A549 (cell line): Measurements from ENCODE around the gene LSM4. TPM values are rescaled to one million over a fixed set of nuclear protein-coding genes. Genes with fewer than 3 reads are reported as not detected.

Experiments used
- ATAC-seq, 2 experiments: fragments of 200-7000 bp in 1 of 2; fragments of >200 bp in 1 of 2; cut with Nextera tagmentation in 1 of 2; cut with Tn5 transposase in 1 of 2; 3 replicates each; pipeline versions ENCODE4 v1.8.0 to v1.9.1; 2018 to 2020; ENCODE audit warnings: mild to moderate bottlenecking in 1 of 2, moderate library complexity in 1 of 2
- CTCF ChIA-PET: fragments of 300-600 bp; sonication (Branson Sonifier 250); formaldehyde crosslinking; extraction: SDS; loops from one replicate; lab custom pipeline; 2021; ENCODE audit warnings: antibody characterized with exemption, inconsistent platforms; lab: Yijun Ruan, JAX
- POLR2A ChIA-PET: fragments of 350-600 bp; formaldehyde crosslinking; extraction: SDS; loops from one replicate; lab custom pipeline; 2021; ENCODE audit warnings: antibody characterized with exemption, inconsistent platforms; lab: Yijun Ruan, JAX
- DNase-seq, 2 experiments: peaks; one replicate each; pipeline versions ENCODE4 v3.0.0 to v3.0.0-alpha.2; 2011 to 2016; ENCODE audit warnings: low read depth in 1 of 2, low spot score in 1 of 2
- FAIRE-seq: peaks from 2 replicates; lab custom pipeline; 2011; peaks lifted over from hg19 to GRCh38; lab: Jason Lieb, UNC
- H3K27ac ChIP-seq, 2 experiments: fragments of >200 bp; sonication (Bioruptor Twin); formaldehyde crosslinking; 3 replicates each; pipeline ENCODE4 v1.5.1; 2016 to 2017
- H3K4me1 ChIP-seq: fragments of >200 bp; sonication (Bioruptor Twin); formaldehyde crosslinking; 3 replicates; pipeline ENCODE4 v1.6.1; 2016
- H3K4me2 ChIP-seq: fragments of >200 bp; sonication (Bioruptor Twin); formaldehyde crosslinking; 3 replicates; pipeline ENCODE4 v1.6.1; 2016
- H3K4me3 ChIP-seq: fragments of >200 bp; sonication (Bioruptor Twin); formaldehyde crosslinking; 3 replicates; pipeline ENCODE4 v1.5.1; 2016
- H3K9me3 ChIP-seq: fragments of >200 bp; sonication (Bioruptor Twin); formaldehyde crosslinking; 3 replicates; pipeline ENCODE4 v1.6.1; 2016
- BHLHE40 ChIP-seq: IDR thresholded peaks from 2 replicates; pipeline ENCODE4 v1.6.1; 2012; ENCODE audit warnings: low read depth, low read length, inconsistent platforms
- CBX2 ChIP-seq: fragments of 200-600 bp; sonication (generic); IDR thresholded peaks from 2 replicates; pipeline ENCODE4 v1.6.1; 2016; ENCODE audit warnings: low read depth, mild to moderate bottlenecking, borderline replicate concordance
- CBX8 ChIP-seq: fragments of 200-600 bp; sonication (generic); IDR thresholded peaks from 2 replicates; pipeline ENCODE4 v1.6.1; 2016
- CHD2 ChIP-seq: fragments of 150-350 bp; IDR thresholded peaks from 2 replicates; pipeline ENCODE4 v1.6.1; 2014; ENCODE audit warnings: low read length; ENCODE audit not compliant: partially characterized antibody
- CHD4 ChIP-seq: fragments of 200-600 bp; sonication (generic); IDR thresholded peaks from 2 replicates; pipeline ENCODE4 v1.6.1; 2016; ENCODE audit warnings: antibody characterized with exemption, mild to moderate bottlenecking, borderline replicate concordance
- E2F6 ChIP-seq: IDR thresholded peaks from 2 replicates; pipeline ENCODE4 v1.6.1; 2012; ENCODE audit warnings: low read depth, borderline replicate concordance
- ELK1 ChIP-seq: fragments of 150-350 bp; IDR thresholded peaks from 2 replicates; pipeline ENCODE4 v1.6.1; 2014; ENCODE audit warnings: low read depth, mild to moderate bottlenecking, low read length
- EP300 ChIP-seq, 2 experiments: fragments of >200 bp; sonication (Bioruptor Twin); formaldehyde crosslinking; IDR thresholded peaks; 2 replicates in 1 of 2; 3 replicates in 1 of 2; pipeline ENCODE4 v1.6.1; 2016 to 2017
- FOSL2 ChIP-seq, 2 experiments: fragments of 450-650 bp in 1 of 2; fragments of >200 bp in 1 of 2; sonication (Bioruptor Twin) in 1 of 2; formaldehyde crosslinking; IDR thresholded peaks; 2 replicates each; pipeline versions ENCODE4 v1.5.0 to v1.6.1; 2016 to 2020; ENCODE audit warnings: mild to moderate bottlenecking in 1 of 2, moderate library complexity in 1 of 2
- FOXS1 ChIP-seq: fragments of 250-450 bp; sonication (Bioruptor Pico); IDR thresholded peaks from 2 replicates; pipeline ENCODE4 v1.5.0; 2020; ENCODE audit warnings: mild to moderate bottlenecking, moderate library complexity
- HES2 ChIP-seq: fragments of >200 bp; sonication (Bioruptor Twin); formaldehyde crosslinking; IDR thresholded peaks from 2 replicates; pipeline ENCODE4 v1.6.1; 2016
- HEYL ChIP-seq: fragments of 250-450 bp; sonication (Bioruptor Pico); IDR thresholded peaks from 2 replicates; pipeline ENCODE4 v1.8.0; 2021; ENCODE audit warnings: mild to moderate bottlenecking, moderate library complexity
- HOXB13 ChIP-seq: fragments of 250-450 bp; sonication (Bioruptor Pico); IDR thresholded peaks from 2 replicates; pipeline ENCODE4 v1.5.0; 2020; ENCODE audit warnings: low read depth, mild to moderate bottlenecking, moderate library complexity
- HOXB5 ChIP-seq: fragments of 250-450 bp; sonication (Bioruptor Pico); IDR thresholded peaks from 2 replicates; pipeline ENCODE4 v1.5.0; 2020; ENCODE audit warnings: mild to moderate bottlenecking, moderate library complexity
- JUNB ChIP-seq: fragments of >200 bp; sonication (Bioruptor Twin); formaldehyde crosslinking; IDR thresholded peaks from 2 replicates; pipeline ENCODE4 v1.6.1; 2016
- KDM1A ChIP-seq: fragments of 200-600 bp; sonication (generic); IDR thresholded peaks from 2 replicates; pipeline ENCODE4 v1.6.1; 2016; ENCODE audit warnings: low read depth, mild to moderate bottlenecking
- MAFK ChIP-seq: fragments of 450-650 bp; IDR thresholded peaks from 2 replicates; pipeline ENCODE4 v1.6.1; 2014; ENCODE audit not compliant: partially characterized antibody
- MYC ChIP-seq: IDR thresholded peaks from 2 replicates; pipeline ENCODE4 v1.6.1; 2012; ENCODE audit warnings: mild to moderate bottlenecking, inconsistent platforms, low read length, improper control_type of control experiment, borderline replicate concordance
- NFE2L2 ChIP-seq: fragments of 150-350 bp; conservative IDR thresholded peaks from 2 replicates; pipeline ENCODE4 v1.6.1; 2014; ENCODE audit warnings: low read length
- PBX3 ChIP-seq: IDR thresholded peaks from 2 replicates; pipeline ENCODE4 v1.6.1; 2012
- RARB ChIP-seq: fragments of 250-450 bp; sonication (Bioruptor Pico); IDR thresholded peaks from 2 replicates; pipeline ENCODE4 v1.8.0; 2021; ENCODE audit warnings: mild to moderate bottlenecking, moderate library complexity
- RCOR1 ChIP-seq: fragments of 150-350 bp; IDR thresholded peaks from 2 replicates; pipeline ENCODE4 v1.6.1; 2014; ENCODE audit warnings: antibody characterized with exemption, low read length, low read depth
- RFX5 ChIP-seq: fragments of 450-650 bp; IDR thresholded peaks from 2 replicates; pipeline ENCODE4 v1.7.1; 2014; ENCODE audit warnings: antibody characterized with exemption, mild to moderate bottlenecking, moderate library complexity
- TFCP2L1 ChIP-seq: fragments of 250-450 bp; sonication (Bioruptor Pico); IDR thresholded peaks from 2 replicates; pipeline ENCODE4 v1.5.0; 2021; ENCODE audit warnings: mild to moderate bottlenecking
- USF2 ChIP-seq: fragments of 450-650 bp; IDR thresholded peaks from 2 replicates; pipeline ENCODE4 v1.6.1; 2014; ENCODE audit warnings: antibody characterized with exemption
- ZC3H11A ChIP-seq: fragments of 450-650 bp; IDR thresholded peaks from 2 replicates; pipeline ENCODE4 v1.6.1; 2014; ENCODE audit warnings: antibody characterized with exemption, mild to moderate bottlenecking
- ZFP36 ChIP-seq: fragments of 450-650 bp; IDR thresholded peaks from 2 replicates; pipeline ENCODE4 v1.6.1; 2014; ENCODE audit warnings: borderline replicate concordance; ENCODE audit not compliant: partially characterized antibody
- WGBS: methylation state at CpG from one replicate; pipeline ENCODE4 v1.1.6; 2017; ENCODE audit errors: missing lambda C conversion rate; 5-methylcytosine and 5-hydroxymethylcytosine counted together
- polyA plus RNA-seq, 4 experiments: library from polyadenylated mRNA; depleted of rRNA in 3 of 4; stranded (reverse); fragments of >200 nt; fragmentation: RNase III in 1 of 4; extraction: RNeasy Plus Mini Kit Qiagen cat#74134 plus additional on column Dnase treatment in 1 of 4; gene quantifications; 2 replicates in 3 of 4; 3 replicates in 1 of 4; pipeline ENCODE4 v1.2.3, GENCODE V29; 2011 to 2017

LSM4 gene
- polyA plus RNA-seq, 2 of the 4 experiments (the other 2 are of a cell fraction) = 154 to 169 TPM

GRCh38 chr19:18310118-18310909 lies 12.6 kb downstream of the LSM4 start:
- ATAC-seq = no peak
- CTCF ChIA-PET = interaction anchor here (2.5 to 5.4 kb wide), 2 partner anchors 11 to 31 kb away, joined by 20 to 27 read pairs; partner anchors contain the start of gene LSM4
- Histone ChIP-seq H3K4me2 (no peak overlapping the region), H3K4me3 (no peak overlapping the region), H3K4me1 (peaks cover 12% of the 10 kb centered on the region), H3K27ac (peak overlapping the region in 1 of 2 experiments; percentile 46; a peak in 1 of 6 replicates), H3K9me3 (no peaks in the 10 kb centered on the region)
- FAIRE-seq = no peak
- 81% methylated on average over 22 of the region's 23 CpGs for WGBS
- TF ChIP-seq NFE2L2 (no peak), HEYL (CRISPR knock-in tag) (no peak), BHLHE40 (no peak), E2F6 (no peak), RCOR1 (no peak), CBX8 (no peak), RFX5 (no peak), HOXB13 (CRISPR knock-in tag) (no peak), TFCP2L1 (CRISPR knock-in tag) (no peak), USF2 (no peak), CHD2 (no peak), JUNB (no peak), CHD4 (no peak), EP300 (IDR thresholded peaks at IDR 0.05) (no peak), ELK1 (no peak), MYC (no peak), HOXB5 (no peak), ZFP36 (no peak)
- DNase-seq = no peak
- POLR2A ChIA-PET = interaction anchor here (0.6 to 2.2 kb wide), 2 partner anchors 18 to 29 kb away, joined by 3 to 7 read pairs; partner anchors contain the start of gene JUND

GRCh38 chr19:18309525-18310064 lies 13.3 kb downstream of the LSM4 start:
- 96% methylated on average over 5 of the region's 33 CpGs for WGBS
- DNase-seq (no peak), FAIRE-seq (no peak)

More at GRCh38 chr19:18309525-18310064, 13.3 kb downstream of the LSM4 start:
- H3K9me3 ChIP-seq = no peaks in the 10 kb centered on the region
- H3K4me1 ChIP-seq = peaks cover 19% of the 10 kb centered on the region
- no peak overlapping the region for H3K4me2 ChIP-seq
- TF ChIP-seq KDM1A (no peak), ZC3H11A (no peak), HEYL (CRISPR knock-in tag) (no peak), HES2 (no peak), FOXS1 (no peak), CBX2 (no peak), CHD2 (no peak), RARB (CRISPR knock-in tag) (no peak), PBX3 (no peak), MAFK (no peak), BHLHE40 (no peak), FOSL2 (IDR thresholded peaks at IDR 0.05) (no peak), FOSL2 (CRISPR knock-in tag; IDR thresholded peaks at IDR 0.05) (no peak), RCOR1 (no peak)
- no peak overlapping the region for H3K4me3 ChIP-seq
- ATAC-seq = no peak
- no peak overlapping the region; a peak in 1 of 6 replicates for H3K27ac ChIP-seq
- CTCF ChIA-PET = interaction anchor here (5.4 kb wide), 1 partner anchor 31 kb away, joined by 27 read pairs; no protein-coding TSS in a partner anchor
- POLR2A ChIA-PET = interaction anchor here (0.6 to 2.2 kb wide), 2 partner anchors 17 to 28 kb away, joined by 3 to 7 read pairs; partner anchors contain the start of gene JUND
